Gastroesophageal sphincter (tissue), 3 donors: ENCODE data around the gene CROCC2.

Experiments used
- POLR2A ChIP-seq, 2 donors: fragments of 450-650 bp; IDR thresholded peaks; one replicate each; pipeline ENCODE4 v1.6.1; 2017; ENCODE audit warnings: antibody characterized with exemption in 2 of 2, mild to moderate bottlenecking in 2 of 2, moderate library complexity in 1 of 2
- POLR2AphosphoS5 ChIP-seq: sonication (generic); formaldehyde crosslinking; IDR thresholded peaks from one replicate; pipeline ENCODE4 v1.6.1; 2017; ENCODE audit warnings: antibody characterized with exemption
- TF ChIP-seq, protein P1 (sequence below), 4 experiments: fragments of 200-600 bp in 2 of 4; fragments of 450-650 bp in 2 of 4; sonication (generic) in 1 of 4; IDR thresholded peaks; one replicate each; pipeline ENCODE4 v1.5.1; 2017 to 2019; ENCODE audit warnings: antibody characterized with exemption in 4 of 4, mild to moderate bottlenecking in 2 of 4, moderate library complexity in 2 of 4

GRCh38 chr2:240990726-240991377 is 84.7 kb downstream of the CROCC2 start:
- TF ChIP-seq, protein P1, sequence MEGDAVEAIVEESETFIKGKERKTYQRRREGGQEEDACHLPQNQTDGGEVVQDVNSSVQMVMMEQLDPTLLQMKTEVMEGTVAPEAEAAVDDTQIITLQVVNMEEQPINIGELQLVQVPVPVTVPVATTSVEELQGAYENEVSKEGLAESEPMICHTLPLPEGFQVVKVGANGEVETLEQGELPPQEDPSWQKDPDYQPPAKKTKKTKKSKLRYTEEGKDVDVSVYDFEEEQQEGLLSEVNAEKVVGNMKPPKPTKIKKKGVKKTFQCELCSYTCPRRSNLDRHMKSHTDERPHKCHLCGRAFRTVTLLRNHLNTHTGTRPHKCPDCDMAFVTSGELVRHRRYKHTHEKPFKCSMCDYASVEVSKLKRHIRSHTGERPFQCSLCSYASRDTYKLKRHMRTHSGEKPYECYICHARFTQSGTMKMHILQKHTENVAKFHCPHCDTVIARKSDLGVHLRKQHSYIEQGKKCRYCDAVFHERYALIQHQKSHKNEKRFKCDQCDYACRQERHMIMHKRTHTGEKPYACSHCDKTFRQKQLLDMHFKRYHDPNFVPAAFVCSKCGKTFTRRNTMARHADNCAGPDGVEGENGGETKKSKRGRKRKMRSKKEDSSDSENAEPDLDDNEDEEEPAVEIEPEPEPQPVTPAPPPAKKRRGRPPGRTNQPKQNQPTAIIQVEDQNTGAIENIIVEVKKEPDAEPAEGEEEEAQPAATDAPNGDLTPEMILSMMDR (IDR thresholded peaks at IDR 0.05): no peak
- TF ChIP-seq POLR2A (IDR thresholded peaks at IDR 0.05) (no peak), POLR2AphosphoS5 (no peak)
